ENCODE measurements around the gene KLHL29.

The KLHL29 gene

GRCh38 chr2:23557455-23557854 is 172.5 kb downstream of the KLHL29 start:
- TF ChIP-seq REST (IDR thresholded peaks at IDR 0.05; ENCODE audit: insufficient read depth in 1 of 2, low read depth in 2 of 2, low read length in 2 of 2): no peak
- TF ChIP-seq POLR2AphosphoS5 (IDR thresholded peaks at IDR 0.05; ENCODE audit: low read depth, low read length): no peak
- TF ChIP-seq FOXP2 (optimal IDR thresholded peaks at IDR 0.05; ENCODE audit: borderline replicate concordance, extremely low read depth, extremely low read length, insufficient read depth): no peak
- no peak for TF ChIP-seq SIN3A (IDR thresholded peaks at IDR 0.05; ENCODE audit: borderline replicate concordance, insufficient read depth, low read length)
- no peak for TF ChIP-seq TAF1 (IDR thresholded peaks at IDR 0.05; ENCODE audit: borderline replicate concordance, insufficient read depth, low read length)

GRCh38 chr2:23559561-23560239 is 174.7 kb downstream of the KLHL29 start:
- no peak for TF ChIP-seq FOXP2 (optimal IDR thresholded peaks at IDR 0.05; ENCODE audit: borderline replicate concordance, extremely low read depth, extremely low read length, insufficient read depth)
- TF ChIP-seq TAF1 (IDR thresholded peaks at IDR 0.05; ENCODE audit: borderline replicate concordance, insufficient read depth, low read length): no peak
- TF ChIP-seq SIN3A (IDR thresholded peaks at IDR 0.05; ENCODE audit: borderline replicate concordance, insufficient read depth, low read length): no peak
- TF ChIP-seq REST (IDR thresholded peaks at IDR 0.05; ENCODE audit: insufficient read depth in 1 of 2, low read depth in 2 of 2, low read length in 2 of 2): no peak
- TF ChIP-seq POLR2AphosphoS5 (IDR thresholded peaks at IDR 0.05; ENCODE audit: low read depth, low read length): no peak

- no peak for TF ChIP-seq POLR2AphosphoS5 (IDR thresholded peaks at IDR 0.05; ENCODE audit: low read depth, low read length)
- no peak for TF ChIP-seq TAF1 (IDR thresholded peaks at IDR 0.05; ENCODE audit: borderline replicate concordance, insufficient read depth, low read length)
- no peak for TF ChIP-seq FOXP2 (optimal IDR thresholded peaks at IDR 0.05; ENCODE audit: borderline replicate concordance, extremely low read depth, extremely low read length, insufficient read depth)
- TF ChIP-seq SIN3A (IDR thresholded peaks at IDR 0.05; ENCODE audit: borderline replicate concordance, insufficient read depth, low read length): no peak
- no peak for TF ChIP-seq REST (IDR thresholded peaks at IDR 0.05; ENCODE audit: insufficient read depth in 1 of 2, low read depth in 2 of 2, low read length in 2 of 2)
These were observed 176.1 kb downstream of the KLHL29 start for GRCh38 chr2:23561088-23561487.

GRCh38 chr2:23561544-23561943 is 176.6 kb downstream of the KLHL29 start:
- TF ChIP-seq POLR2AphosphoS5 (IDR thresholded peaks at IDR 0.05; ENCODE audit: low read depth, low read length) (no peak), TAF1 (IDR thresholded peaks at IDR 0.05; ENCODE audit: borderline replicate concordance, insufficient read depth, low read length) (no peak), SIN3A (IDR thresholded peaks at IDR 0.05; ENCODE audit: borderline replicate concordance, insufficient read depth, low read length) (no peak), FOXP2 (optimal IDR thresholded peaks at IDR 0.05; ENCODE audit: borderline replicate concordance, extremely low read depth, extremely low read length, insufficient read depth) (no peak), REST (IDR thresholded peaks at IDR 0.05; ENCODE audit: insufficient read depth in 1 of 2, low read depth in 2 of 2, low read length in 2 of 2) (no peak)
